ENCODE results near the gene ELL.
A peak's percentile ranks its signal among the peaks of the same experiment; 100 is the strongest.

The ELL gene

GRCh38 chr19:18450931-18451836 lies 70.7 kb downstream of the ELL start:
- peak; percentile 93 for ATAC-seq
- TF ChIP-seq OSR1 (CRISPR knock-in tag; IDR thresholded peaks at IDR 0.05) (no peak), ISL1 (CRISPR knock-in tag; IDR thresholded peaks at IDR 0.05) (no peak), ZNF8 (CRISPR knock-in tag; IDR thresholded peaks at IDR 0.05) (no peak), ZFP3 (CRISPR knock-in tag; IDR thresholded peaks at IDR 0.05) (no peak), CSRNP3 (CRISPR knock-in tag; IDR thresholded peaks at IDR 0.05) (no peak), BACH2 (CRISPR knock-in tag; IDR thresholded peaks at IDR 0.05; ENCODE audit: borderline replicate concordance) (no peak), CREB5 (CRISPR knock-in tag; IDR thresholded peaks at IDR 0.05; ENCODE audit: low read depth) (no peak), PPARA (CRISPR knock-in tag; IDR thresholded peaks at IDR 0.05; ENCODE audit: borderline replicate concordance) (no peak), ZNF70 (CRISPR knock-in tag; IDR thresholded peaks at IDR 0.05) (no peak), RARB (CRISPR knock-in tag; IDR thresholded peaks at IDR 0.05) (no peak), ZFP30 (CRISPR knock-in tag; IDR thresholded peaks at IDR 0.05) (no peak), SNAI2 (CRISPR knock-in tag; IDR thresholded peaks at IDR 0.05) (no peak), GLIS3 (CRISPR knock-in tag; IDR thresholded peaks at IDR 0.05) (no peak), ZC3H10 (CRISPR knock-in tag; IDR thresholded peaks at IDR 0.05) (no peak), ESRRG (CRISPR knock-in tag; IDR thresholded peaks at IDR 0.05) (no peak), TSHZ2 (CRISPR knock-in tag; IDR thresholded peaks at IDR 0.05) (no peak), PATZ1 (CRISPR knock-in tag; IDR thresholded peaks at IDR 0.05; ENCODE audit: borderline replicate concordance) (no peak)

GRCh38 chr19:18450021-18450930 lies 71.6 kb downstream of the ELL start:
- no peak for ATAC-seq
- TF ChIP-seq BACH2 (CRISPR knock-in tag; IDR thresholded peaks at IDR 0.05; ENCODE audit: borderline replicate concordance), result no peak
- no peak for TF ChIP-seq ZFP3 (CRISPR knock-in tag; IDR thresholded peaks at IDR 0.05)
- TF ChIP-seq CSDC2 (CRISPR knock-in tag; IDR thresholded peaks at IDR 0.05), result no peak
- no peak for TF ChIP-seq ARNTL (CRISPR knock-in tag; IDR thresholded peaks at IDR 0.05; ENCODE audit: borderline replicate concordance, low read depth)
- no peak for TF ChIP-seq CREB5 (CRISPR knock-in tag; IDR thresholded peaks at IDR 0.05; ENCODE audit: low read depth)
- no peak for TF ChIP-seq TSHZ2 (CRISPR knock-in tag; IDR thresholded peaks at IDR 0.05)
- TF ChIP-seq ZC3H10 (CRISPR knock-in tag; IDR thresholded peaks at IDR 0.05), result no peak
- TF ChIP-seq OSR1 (CRISPR knock-in tag; IDR thresholded peaks at IDR 0.05), result no peak
- no peak for TF ChIP-seq CSRNP3 (CRISPR knock-in tag; IDR thresholded peaks at IDR 0.05)
- no peak for TF ChIP-seq ZNF8 (CRISPR knock-in tag; IDR thresholded peaks at IDR 0.05)
- TF ChIP-seq PPARA (CRISPR knock-in tag; IDR thresholded peaks at IDR 0.05; ENCODE audit: borderline replicate concordance), result no peak
- no peak for TF ChIP-seq PATZ1 (CRISPR knock-in tag; IDR thresholded peaks at IDR 0.05; ENCODE audit: borderline replicate concordance)
- no peak for TF ChIP-seq ZNF565 (CRISPR knock-in tag; conservative IDR thresholded peaks at IDR 0.05; ENCODE audit: low read depth)

All from SK-N-SH treated with all-trans-retinoic acid at 6 μM for 48 hours (cell line).